HCT116 (cell line): ENCODE results near the gene SMTNL1. TPM values are rescaled to one million over a fixed set of nuclear protein-coding genes. Genes with fewer than 3 reads are reported as not detected.
A peak's percentile ranks its signal among the peaks of the same experiment; 100 is the strongest.

Experiments used
- ATAC-seq: fragments of 200-7000 bp; cut with Tn5 transposase; 2 replicates; pipeline ENCODE4 v1.9.1; 2020; ENCODE audit warnings: mild to moderate bottlenecking, moderate library complexity
- BruUV-seq: library from RNA; stranded (reverse); fragments of 400-500 nt; replicated peaks from 2 replicates; lab custom pipeline; 2021; lab: Mats Ljungman, UMichigan
- CTCF ChIA-PET: fragments of 300-600 bp; sonication (Branson Sonifier 250); formaldehyde crosslinking; loops from one replicate; lab custom pipeline; 2021; ENCODE audit warnings: antibody characterized with exemption; lab: Charles Lee
- POLR2A ChIA-PET: fragments of 300-600, 350-600 bp; sonication (Branson Sonifier 250); formaldehyde crosslinking; loops from one replicate; lab custom pipeline; 2021; ENCODE audit warnings: antibody characterized with exemption; lab: Charles Lee
- RAD21 ChIA-PET, 2 experiments: fragments of 300-600 bp; sonication (Branson Sonifier 250); formaldehyde crosslinking; loops; one replicate each; lab custom pipeline; 2023; ENCODE audit warnings: low total read pairs in 2 of 2; ENCODE audit not compliant: uncharacterized antibody in 2 of 2, unreplicated experiment in 2 of 2, low non-redundant PET in 1 of 2; lab: Charles Lee
- DNase-seq: peaks from one replicate; pipeline ENCODE4 v3.0.0-alpha.2; 2010; ENCODE audit warnings: low read depth, low spot score
- H2AFZ ChIP-seq: fragments of 200-600 bp; shearing (Covaris generic), sonication (generic); 2 replicates; pipeline ENCODE4 v1.6.1; 2017; ENCODE audit warnings: low read depth, mixed run types, mixed read lengths, antibody characterized with exemption, low read length; ENCODE audit not compliant: poor library complexity, severe bottlenecking
- H3K27ac ChIP-seq: 2 replicates; pipeline ENCODE4 v1.5.1; 2012; ENCODE audit warnings: low read depth, low read length
- H3K27me3 ChIP-seq: fragments of 200-600 bp; sonication (generic); 2 replicates; pipeline ENCODE4 v1.6.1; 2016; ENCODE audit warnings: mixed run types, low read length, mixed read lengths; ENCODE audit not compliant: insufficient read depth
- H3K36me3 ChIP-seq, 2 experiments: fragments of 200-500 bp in 1 of 2; fragments of 200-600 bp in 1 of 2; sonication (Bioruptor generic) in 1 of 2; sonication (generic) in 1 of 2; 2 replicates each; pipeline versions ENCODE4 v1.5.1 to v1.6.1; 2014 to 2016; ENCODE audit warnings: low read length in 2 of 2, inconsistent platforms in 1 of 2, mixed read lengths in 1 of 2, mixed run types in 1 of 2; ENCODE audit not compliant: insufficient read depth in 2 of 2, control insufficient read depth in 1 of 2
- H3K4me1 ChIP-seq, 2 experiments: fragments of 200-600 bp in 1 of 2; sonication (generic) in 1 of 2; 2 replicates each; pipeline versions ENCODE4 v1.5.1 to v1.6.1; 2012 to 2017; ENCODE audit warnings: low read length in 2 of 2, inconsistent platforms in 1 of 2, mild to moderate bottlenecking in 1 of 2, mixed read lengths in 1 of 2, mixed run types in 1 of 2, moderate library complexity in 1 of 2; ENCODE audit not compliant: insufficient read depth in 2 of 2, control insufficient read depth in 1 of 2
- H3K4me2 ChIP-seq: fragments of 200-600 bp; sonication (generic); 2 replicates; pipeline ENCODE4 v1.6.1; 2017; ENCODE audit warnings: mixed run types, low read length, mixed read lengths
- H3K4me3 ChIP-seq, 2 experiments: fragments of 200-600 bp in 1 of 2; sonication (generic) in 1 of 2; replicated peaks in 1 of 2; 2 replicates each; pipeline ENCODE4 v1.5.1; 2011 to 2016; ENCODE audit warnings: low read length in 2 of 2, control low read depth in 1 of 2, low read depth in 1 of 2, mild to moderate bottlenecking in 1 of 2, mixed read lengths in 1 of 2, mixed run types in 1 of 2
- H3K79me2 ChIP-seq: fragments of 200-600 bp; sonication (generic); 2 replicates; pipeline ENCODE4 v1.6.1; 2017; ENCODE audit warnings: mild to moderate bottlenecking, mixed run types, low read length, moderate library complexity, mixed read lengths; ENCODE audit not compliant: insufficient read depth
- H3K9ac ChIP-seq: fragments of 200-600 bp; sonication (generic); 2 replicates; pipeline ENCODE4 v1.6.1; 2016; ENCODE audit warnings: low read length, mixed read lengths
- H3K9me2 ChIP-seq: fragments of 200-600 bp; sonication (generic), shearing (Covaris generic); 2 replicates; pipeline ENCODE4 v1.6.1; 2017; ENCODE audit warnings: mixed run types, mild to moderate bottlenecking, moderate library complexity; ENCODE audit not compliant: insufficient read depth
- H3K9me3 ChIP-seq, 2 experiments: fragments of 200-500 bp in 1 of 2; fragments of 200-600 bp in 1 of 2; sonication (Bioruptor generic) in 1 of 2; sonication (generic) in 1 of 2; 2 replicates each; pipeline ENCODE4 v1.6.1; 2014 to 2017; ENCODE audit warnings: low read length in 2 of 2, mixed read lengths in 2 of 2, inconsistent platforms in 1 of 2, low read depth in 1 of 2, mild to moderate bottlenecking in 1 of 2, mixed run types in 1 of 2, moderate library complexity in 1 of 2; ENCODE audit not compliant: control insufficient read depth in 1 of 2, insufficient read depth in 1 of 2
- H4K20me1 ChIP-seq: fragments of 200-600 bp; sonication (generic), shearing (Covaris generic); 2 replicates; pipeline ENCODE4 v1.6.1; 2017; ENCODE audit warnings: mixed run types, mild to moderate bottlenecking, moderate library complexity; ENCODE audit not compliant: insufficient read depth
- ATF3 ChIP-seq: IDR thresholded peaks from 2 replicates; pipeline ENCODE4 v1.6.1; 2012
- CBX3 ChIP-seq: IDR thresholded peaks from 2 replicates; pipeline ENCODE4 v1.6.1; 2012; ENCODE audit warnings: low read depth
- CEBPB ChIP-seq: IDR thresholded peaks from 2 replicates; pipeline ENCODE4 v1.6.1; 2012; ENCODE audit warnings: low read depth
- CTCF ChIP-seq, 3 experiments: fragments of 200-600 bp in 1 of 3; sonication (generic) in 1 of 3; IDR thresholded peaks in 2 of 3; conservative IDR thresholded peaks in 1 of 3; 2 replicates each; pipeline ENCODE4 v1.5.1; 2012 to 2017; ENCODE audit warnings: low read depth in 2 of 3, low read length in 2 of 3, antibody characterized with exemption in 1 of 3, borderline replicate concordance in 1 of 3, control low read depth in 1 of 3, mild to moderate bottlenecking in 1 of 3, mixed read lengths in 1 of 3, mixed run types in 1 of 3, moderate library complexity in 1 of 3; ENCODE audit not compliant: insufficient read depth in 1 of 3
- EGR1 ChIP-seq: IDR thresholded peaks from 2 replicates; pipeline ENCODE4 v1.6.1; 2012; ENCODE audit warnings: low read depth
- EZH2phosphoT487 ChIP-seq: fragments of 200-600 bp; IDR thresholded peaks from 2 replicates; pipeline ENCODE4 v1.6.1; 2018; ENCODE audit warnings: antibody characterized with exemption, borderline replicate concordance
- JUND ChIP-seq: IDR thresholded peaks from 2 replicates; pipeline ENCODE4 v1.6.1; 2012
- MAX ChIP-seq: IDR thresholded peaks from 2 replicates; pipeline ENCODE4 v1.6.1; 2012
- POLR2A ChIP-seq: IDR thresholded peaks from 2 replicates; pipeline ENCODE4 v1.7.0; 2011; ENCODE audit warnings: borderline replicate concordance; ENCODE audit not compliant: insufficient read depth, insufficient read length; ENCODE audit errors: extremely low read depth
- POLR2AphosphoS5 ChIP-seq: IDR thresholded peaks from 2 replicates; pipeline ENCODE4 v1.6.1; 2011; ENCODE audit warnings: mild to moderate bottlenecking, low read depth, low read length, moderate library complexity
- RAD21 ChIP-seq: IDR thresholded peaks from 2 replicates; pipeline ENCODE4 v1.6.1; 2012; ENCODE audit warnings: low read depth, mild to moderate bottlenecking
- SP1 ChIP-seq: IDR thresholded peaks from 2 replicates; pipeline ENCODE4 v1.6.1; 2012; ENCODE audit warnings: low read depth
- SRF ChIP-seq: IDR thresholded peaks from 2 replicates; pipeline ENCODE4 v1.6.1; 2012; ENCODE audit warnings: low read depth
- ZNF274 ChIP-seq: fragments of 200-500 bp; sonication (Bioruptor generic); IDR thresholded peaks from 2 replicates; pipeline ENCODE4 v1.6.1; 2014; ENCODE audit warnings: mild to moderate bottlenecking, low read depth, low read length, inconsistent platforms
- intact Hi-C: fragments of 100-400 bp; cut with micrococcal nuclease; formaldehyde crosslinking; loops from 2 replicates; pipeline ENCODE4 v1.10.0; 2022
- total RNA-seq: library from RNA; stranded (reverse); gene quantifications from one replicate; pipeline ENCODE4 v1.2.1, GENCODE V29; 2021; ENCODE audit not compliant: unreplicated experiment
- TF ChIP-seq, protein P1 (sequence below): IDR thresholded peaks from 2 replicates; pipeline ENCODE4 v1.6.1; 2011; ENCODE audit warnings: mild to moderate bottlenecking, low read length, moderate library complexity; ENCODE audit not compliant: insufficient replicate concordance; ENCODE audit errors: extremely low read depth

SMTNL1 gene
- total RNA-seq, 1 experiment from 2014 or later, result not detected

DNA sequence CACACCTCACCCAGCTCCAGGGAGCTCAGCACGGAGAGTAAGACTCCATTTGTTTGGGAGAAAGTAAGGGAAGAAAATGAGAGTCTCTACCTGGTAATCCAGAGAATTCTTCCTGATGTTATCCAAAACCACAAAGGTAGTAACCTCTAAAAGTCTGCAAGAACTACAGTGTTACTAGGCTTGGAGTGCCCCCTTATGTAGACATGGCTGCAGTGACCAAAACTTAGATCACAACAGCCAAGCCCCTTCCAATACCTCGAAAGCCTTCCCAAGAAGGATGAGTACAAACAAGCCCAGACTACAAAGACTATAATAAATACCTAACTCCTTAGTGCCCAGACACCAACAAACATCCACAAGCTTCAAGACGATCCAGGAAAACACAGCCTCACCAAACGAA, 25.2 kb downstream of the SMTNL1 start:
- DNase-seq (no peak), ATAC-seq (no peak)
- Histone ChIP-seq H3K79me2 (no peaks in the 10 kb centered on the region), H3K27ac (no peak overlapping the region), H4K20me1 (no peaks in the 10 kb centered on the region), H3K36me3 (no peaks in the 10 kb centered on the region), H3K4me1 (peaks cover 21% of the 10 kb centered on the region in 2 experiments; a peak in 3 of 4 replicates), H3K27me3 (no peaks in the 10 kb centered on the region)
- POLR2A ChIA-PET, result no interaction called here
- TF ChIP-seq RAD21 (peak; percentile 51), JUND (no peak)
- TF ChIP-seq, all 23 proteins: peak for 1
- ChIA-PET CTCF (no interaction called here), RAD21 (no interaction called here)
- no peaks in the 10 kb centered on the region for H3K9me3 ChIP-seq
- H3K4me3 ChIP-seq, result no peak overlapping the region
- intact Hi-C loops, result loop anchor here (1.0 kb wide), 1 partner anchor 105 kb away; no protein-coding TSS in a partner anchor
- no peak overlapping the region for H3K9ac ChIP-seq
- no peak overlapping the region for H2AFZ ChIP-seq
- H3K9me2 ChIP-seq, result no peaks in the 10 kb centered on the region
- no TSS peak for BruUV-seq
- H3K4me2 ChIP-seq, result no peak overlapping the region

DNA sequence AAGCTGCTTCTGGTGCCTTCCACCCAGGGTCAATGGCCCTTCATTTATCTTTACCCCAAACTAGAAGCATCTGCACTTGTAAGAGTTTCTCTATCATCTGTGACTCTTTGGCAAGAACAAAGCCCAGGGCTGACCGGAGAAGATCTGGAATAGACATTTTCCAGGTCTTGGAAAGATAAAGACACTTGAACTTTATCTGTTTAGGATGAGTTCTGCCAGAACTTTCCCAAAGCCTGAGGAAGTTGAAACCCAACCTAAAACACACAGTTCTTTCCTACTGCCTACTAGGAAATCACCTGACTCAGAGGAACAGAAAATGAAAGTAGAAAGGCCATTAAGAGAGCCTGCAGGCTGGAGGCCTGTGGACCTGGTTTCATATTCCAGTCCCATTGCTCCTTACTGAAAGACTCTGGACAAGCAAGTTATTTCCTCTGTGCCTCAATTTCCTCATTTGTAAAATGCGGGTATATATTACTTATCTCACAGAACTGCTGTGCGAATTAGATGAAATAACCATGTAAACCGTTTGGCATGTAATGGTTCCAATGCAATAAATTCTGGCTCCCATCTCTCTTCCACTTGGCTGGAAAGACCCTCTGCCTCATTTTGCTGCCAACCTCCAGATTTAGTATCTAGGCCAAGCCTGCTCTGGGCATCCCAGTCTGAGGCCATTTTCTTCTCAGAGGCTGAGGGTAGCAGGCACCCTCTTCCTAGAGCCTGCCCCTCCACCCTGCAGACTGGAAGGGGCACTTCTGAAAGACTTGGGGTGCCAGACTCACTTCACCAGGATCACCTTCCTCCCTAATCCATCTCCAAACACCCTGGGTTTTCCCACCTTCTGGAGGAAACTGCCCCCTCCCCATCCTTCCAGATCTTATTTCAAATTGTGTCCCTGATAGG, 28.9 kb downstream of the SMTNL1 start:
- intact Hi-C loops, result no loop called here
- CTCF ChIA-PET, result interaction anchor here (1.1 to 2.4 kb wide), 2 partner anchors 78 kb away, joined by 3 to 38 read pairs; no protein-coding TSS in a partner anchor
- no peaks in the 10 kb centered on the region for H4K20me1 ChIP-seq
- no peak overlapping the region for H2AFZ ChIP-seq
- peaks cover 7 to 19% of the 10 kb centered on the region in 2 experiments; a peak in 3 of 4 replicates for H3K4me1 ChIP-seq
- H3K9me2 ChIP-seq, result no peaks in the 10 kb centered on the region
- H3K36me3 ChIP-seq, result no peaks in the 10 kb centered on the region
- H3K4me2 ChIP-seq, result peak overlapping the region; percentile 87
- no peaks in the 10 kb centered on the region for H3K9me3 ChIP-seq
- peak overlapping the region in 1 of 2 experiments; percentile 66; a peak in 3 of 4 replicates for H3K4me3 ChIP-seq
- DNase-seq, result no peak
- RAD21 ChIA-PET, result no interaction called here
- no peak overlapping the region for H3K27ac ChIP-seq
- H3K79me2 ChIP-seq, result no peaks in the 10 kb centered on the region
- POLR2A ChIA-PET, result no interaction called here
- H3K9ac ChIP-seq, result no peak overlapping the region
- BruUV-seq, result no TSS peak
- H3K27me3 ChIP-seq, result no peaks in the 10 kb centered on the region
- no peak for ATAC-seq
- TF ChIP-seq JUND (no peak), CTCF (IDR thresholded peaks at IDR 0.05 in 2 of 3, conservative IDR thresholded peaks at IDR 0.05 in 1 of 3; ENCODE audit: borderline replicate concordance in 1 of 3, insufficient read depth in 1 of 3, low read depth in 2 of 3, low read length in 2 of 3) (no peak), SP1 (no peak), EGR1 (no peak), ZNF274 (no peak), CBX3 (no peak), POLR2AphosphoS5 (no peak), CEBPB (no peak), SRF (no peak), EZH2phosphoT487 (no peak), RAD21 (no peak), MAX (no peak), ATF3 (no peak), POLR2A (no peak)
- TF ChIP-seq, protein P1, sequence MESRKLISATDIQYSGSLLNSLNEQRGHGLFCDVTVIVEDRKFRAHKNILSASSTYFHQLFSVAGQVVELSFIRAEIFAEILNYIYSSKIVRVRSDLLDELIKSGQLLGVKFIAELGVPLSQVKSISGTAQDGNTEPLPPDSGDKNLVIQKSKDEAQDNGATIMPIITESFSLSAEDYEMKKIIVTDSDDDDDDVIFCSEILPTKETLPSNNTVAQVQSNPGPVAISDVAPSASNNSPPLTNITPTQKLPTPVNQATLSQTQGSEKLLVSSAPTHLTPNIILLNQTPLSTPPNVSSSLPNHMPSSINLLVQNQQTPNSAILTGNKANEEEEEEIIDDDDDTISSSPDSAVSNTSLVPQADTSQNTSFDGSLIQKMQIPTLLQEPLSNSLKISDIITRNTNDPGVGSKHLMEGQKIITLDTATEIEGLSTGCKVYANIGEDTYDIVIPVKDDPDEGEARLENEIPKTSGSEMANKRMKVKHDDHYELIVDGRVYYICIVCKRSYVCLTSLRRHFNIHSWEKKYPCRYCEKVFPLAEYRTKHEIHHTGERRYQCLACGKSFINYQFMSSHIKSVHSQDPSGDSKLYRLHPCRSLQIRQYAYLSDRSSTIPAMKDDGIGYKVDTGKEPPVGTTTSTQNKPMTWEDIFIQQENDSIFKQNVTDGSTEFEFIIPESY, result no peak
